ENCODE results near the gene GHRH.

Gene GHRH

GRCh38 chr20:37298190-37298939 is 36.8 kb upstream of the GHRH start:
- DNase-seq (ENCODE audit: extremely low read depth, low read depth): no peak
- H3K4me3 ChIP-seq (replicated peaks; ENCODE audit: low read depth, low read length): no peak overlapping the region
- TF ChIP-seq CTCF (IDR thresholded peaks at IDR 0.05; ENCODE audit: low read depth, low read length, missing control alignments): no peak

- no peak overlapping the region for H3K4me3 ChIP-seq (replicated peaks; ENCODE audit: low read depth, low read length)
- TF ChIP-seq CTCF (IDR thresholded peaks at IDR 0.05; ENCODE audit: low read depth, low read length, missing control alignments): no peak
- DNase-seq (ENCODE audit: extremely low read depth, low read depth): peak; percentile 73
Observed at GRCh38 chr20:37297066-37297736, 35.6 kb upstream of the GHRH start.

- no peak for DNase-seq (ENCODE audit: extremely low read depth, low read depth)
- H3K4me3 ChIP-seq (replicated peaks; ENCODE audit: low read depth, low read length): no peak overlapping the region
- no peak for TF ChIP-seq CTCF (IDR thresholded peaks at IDR 0.05; ENCODE audit: low read depth, low read length, missing control alignments)
Observed at GRCh38 chr20:37296371-37296770, 34.8 kb upstream of the GHRH start.

- no peak for TF ChIP-seq CTCF (IDR thresholded peaks at IDR 0.05; ENCODE audit: low read depth, low read length, missing control alignments)
- DNase-seq (ENCODE audit: extremely low read depth, low read depth): no peak
- no peak overlapping the region for H3K4me3 ChIP-seq (replicated peaks; ENCODE audit: low read depth, low read length)
Observed at GRCh38 chr20:37295595-37295994, 34.0 kb upstream of the GHRH start.

GRCh38 chr20:37295001-37295400 is 33.4 kb upstream of the GHRH start:
- peak; percentile 98 for DNase-seq (ENCODE audit: extremely low read depth, low read depth)
- no peak overlapping the region for H3K4me3 ChIP-seq (replicated peaks; ENCODE audit: low read depth, low read length)
- TF ChIP-seq CTCF (IDR thresholded peaks at IDR 0.05; ENCODE audit: low read depth, low read length, missing control alignments): no peak

- H3K4me3 ChIP-seq (replicated peaks; ENCODE audit: low read depth, low read length): no peak overlapping the region
- no peak for DNase-seq (ENCODE audit: extremely low read depth, low read depth)
- no peak for TF ChIP-seq CTCF (IDR thresholded peaks at IDR 0.05; ENCODE audit: low read depth, low read length, missing control alignments)
Observed at GRCh38 chr20:37294262-37294981, 32.8 kb upstream of the GHRH start.
